Panc1 (cell line): ENCODE data around the gene KHDC4. TPM values are rescaled to one million over a fixed set of nuclear protein-coding genes. Genes with fewer than 3 reads are reported as not detected.
A peak's percentile ranks its signal among the peaks of the same experiment; 100 is the strongest.

Source experiments
- ATAC-seq: fragments of 200-7000 bp; cut with Tn5 transposase; 2 replicates; pipeline ENCODE4 v1.9.1; 2020; ENCODE audit warnings: mild to moderate bottlenecking, moderate library complexity
- BruUV-seq: library from RNA; stranded (reverse); fragments of 400-500 nt; replicated peaks from 2 replicates; lab custom pipeline; 2021; lab: Mats Ljungman, UMichigan
- CTCF ChIA-PET: fragments of 300-600 bp; sonication (Branson Sonifier 250); formaldehyde crosslinking; loops from one replicate; lab custom pipeline; 2022; ENCODE audit warnings: antibody characterized with exemption; lab: Charles Lee
- POLR2A ChIA-PET: fragments of 300-600 bp; sonication (Branson Sonifier 250); formaldehyde crosslinking; loops from one replicate; lab custom pipeline; 2022; ENCODE audit warnings: antibody characterized with exemption; lab: Charles Lee
- DNase-seq: peaks from one replicate; pipeline ENCODE4 v3.0.0-alpha.2; 2010; ENCODE audit warnings: low read depth, low spot score
- H3K27ac ChIP-seq: 2 replicates; pipeline ENCODE4 v1.5.1; 2011; ENCODE audit warnings: mild to moderate bottlenecking, low read length, inconsistent platforms
- H3K27me3 ChIP-seq: fragments of 200-500 bp; sonication (Bioruptor generic); 2 replicates; pipeline ENCODE4 v1.6.0; 2014; ENCODE audit warnings: low read length, inconsistent platforms; ENCODE audit not compliant: control insufficient read depth, insufficient read depth
- H3K36me3 ChIP-seq: fragments of 200-500 bp; sonication (Bioruptor generic); 2 replicates; pipeline ENCODE4 v1.5.1; 2014; ENCODE audit warnings: inconsistent platforms, mild to moderate bottlenecking, low read length, moderate library complexity; ENCODE audit not compliant: control insufficient read depth, insufficient read depth
- H3K4me1 ChIP-seq: 2 replicates; pipeline ENCODE4 v1.5.1; 2011; ENCODE audit warnings: inconsistent platforms, mild to moderate bottlenecking, low read length, moderate library complexity; ENCODE audit not compliant: control insufficient read depth, insufficient read depth
- H3K4me3 ChIP-seq, 2 experiments: 2 replicates each; pipeline ENCODE4 v1.5.1; 2011 to 2012; ENCODE audit warnings: low read depth in 2 of 2, low read length in 2 of 2, mild to moderate bottlenecking in 2 of 2, inconsistent platforms in 1 of 2, moderate library complexity in 1 of 2
- H3K9me3 ChIP-seq: fragments of 200-500 bp; sonication (Bioruptor generic); 2 replicates; pipeline ENCODE4 v1.5.1; 2014; ENCODE audit warnings: low read depth, mild to moderate bottlenecking, inconsistent platforms, low read length, moderate library complexity; ENCODE audit not compliant: control insufficient read depth, insufficient read depth
- CTCF ChIP-seq: fragments of 450-650 bp; IDR thresholded peaks from 2 replicates; pipeline ENCODE4 v1.5.1; 2017; ENCODE audit warnings: mild to moderate bottlenecking
- POLR2AphosphoS5 ChIP-seq: IDR thresholded peaks from 2 replicates; pipeline ENCODE4 v1.6.1; 2012; ENCODE audit warnings: mild to moderate bottlenecking, low read depth, low read length, moderate library complexity
- REST ChIP-seq, 2 experiments: IDR thresholded peaks; 2 replicates each; pipeline ENCODE4 v1.6.1; 2011 to 2012; ENCODE audit warnings: low read depth in 2 of 2, control low read depth in 1 of 2, low read length in 1 of 2, mild to moderate bottlenecking in 1 of 2, moderate library complexity in 1 of 2; ENCODE audit not compliant: insufficient read depth in 1 of 2
- SIN3A ChIP-seq: IDR thresholded peaks from 2 replicates; pipeline ENCODE4 v1.6.1; 2012; ENCODE audit warnings: low read depth, mild to moderate bottlenecking, low read length, moderate library complexity, borderline replicate concordance; ENCODE audit not compliant: insufficient read depth
- TCF7L2 ChIP-seq: IDR thresholded peaks from 2 replicates; pipeline ENCODE4 v1.6.1; 2011; ENCODE audit warnings: mild to moderate bottlenecking, low read depth, low read length, inconsistent platforms
- in situ Hi-C: cut with HindIII; loops from 2 replicates; pipeline ENCODE4 v1.10.0; 2016; ENCODE audit warnings: low sequenced_read_pairs, low pct_unique_long_range_greater_than_20kb
- intact Hi-C: fragments of 100-400 bp; cut with micrococcal nuclease; formaldehyde crosslinking; loops from one replicate; pipeline ENCODE4 v1.10.0; 2022; ENCODE audit not compliant: unreplicated experiment
- total RNA-seq: library from RNA; stranded (reverse); gene quantifications from one replicate; pipeline ENCODE4 v1.2.1, GENCODE V29; 2021; ENCODE audit not compliant: unreplicated experiment

Gene KHDC4
- total RNA-seq, 1 experiment from 2014 or later, result 80.4 TPM

GRCh38 chr1:155942578-155943141 is 8.4 kb upstream of the KHDC4 start:
- Histone ChIP-seq H3K4me1 (peaks cover 78% of the 10 kb centered on the region), H3K27me3 (no peaks in the 10 kb centered on the region), H3K4me3 (peak overlapping the region; percentile 43 to 51), H3K36me3 (0 out of 2 replicates have a peak, but pooled peaks cover 3% of the 10 kb centered on the region), H3K9me3 (no peaks in the 10 kb centered on the region), H3K27ac (peak overlapping the region; percentile 99)
- no TSS peak for BruUV-seq
- intact Hi-C loops (loop anchor here (5.0 kb wide), 1 partner anchor 115 kb away; no protein-coding TSS in a partner anchor), in situ Hi-C loops (no loop called here)
- DNase-seq, result no peak
- CTCF ChIA-PET, result interaction anchor here (0.6 kb wide), 1 partner anchor 173 kb away, joined by 7 read pairs; no protein-coding TSS in a partner anchor
- ATAC-seq, result no peak
- TF ChIP-seq POLR2AphosphoS5, result no peak
- TF ChIP-seq CTCF, result no peak
- TF ChIP-seq REST (IDR thresholded peaks at IDR 0.05; ENCODE audit: insufficient read depth in 1 of 2, low read depth in 2 of 2, low read length in 1 of 2), result no peak
- no peak for TF ChIP-seq SIN3A
- no peak for TF ChIP-seq TCF7L2
- POLR2A ChIA-PET, result interaction anchor here (0.9 kb wide), 1 partner anchor 11 kb away, joined by 5 read pairs; no protein-coding TSS in a partner anchor

GRCh38 chr1:155941845-155942531 is 7.8 kb upstream of the KHDC4 start:
- no peak for ATAC-seq
- CTCF ChIA-PET, result interaction anchor here (2.3 kb wide), 1 partner anchor 48 kb away, joined by 11 read pairs; no protein-coding TSS in a partner anchor
- DNase-seq, result no peak
- Histone ChIP-seq H3K9me3 (no peaks in the 10 kb centered on the region), H3K27ac (peak overlapping the region; percentile 99), H3K4me1 (peaks cover 72% of the 10 kb centered on the region), H3K4me3 (peak overlapping the region; percentile 43 to 51), H3K27me3 (no peaks in the 10 kb centered on the region), H3K36me3 (0 out of 2 replicates have a peak, but pooled peaks cover 3% of the 10 kb centered on the region)
- TF ChIP-seq POLR2AphosphoS5 (0 out of 2 replicates have a peak, but pooled peaks have one; percentile 24), TCF7L2 (no peak)
- no TSS peak for BruUV-seq
- intact Hi-C loops (loop anchor here (5.0 kb wide), 1 partner anchor 115 kb away; no protein-coding TSS in a partner anchor), in situ Hi-C loops (no loop called here)
- POLR2A ChIA-PET, result interaction anchor here (0.9 kb wide), 1 partner anchor 12 kb away, joined by 5 read pairs; no protein-coding TSS in a partner anchor
